Activated naive CD4-positive, alpha-beta T cell treated with anti-CD3 and anti-CD28 coated beads, Interleukin-2, amount 50 U/mL, for 24 hours (primary cell): ENCODE results near the gene GDPD5.
A peak's percentile ranks its signal among the peaks of the same experiment; 100 is the strongest.
"Not testable (repeated sequence)": the region's sequence is repeated elsewhere in the genome, so short reads cannot be mapped to it uniquely, and the experiment has no call there.

ENCODE experiments used
- H3K27ac Mint-ChIP-seq: one replicate; pipeline ENCODE4 v1.8.0; 2021; ENCODE audit warnings: mild to moderate bottlenecking, mixed read lengths
- H3K27me3 Mint-ChIP-seq: one replicate; pipeline ENCODE4 v1.8.0; 2021; ENCODE audit warnings: mixed read lengths
- H3K36me3 Mint-ChIP-seq: one replicate; pipeline ENCODE4 v1.8.0; 2021; ENCODE audit warnings: mixed read lengths
- H3K4me1 Mint-ChIP-seq: one replicate; pipeline ENCODE4 v1.8.0; 2021; ENCODE audit warnings: mixed read lengths
- H3K4me3 Mint-ChIP-seq: one replicate; pipeline ENCODE4 v1.8.0; 2021; ENCODE audit warnings: mild to moderate bottlenecking, mixed read lengths
- H3K9me3 Mint-ChIP-seq: one replicate; pipeline ENCODE4 v1.8.0; 2021; ENCODE audit warnings: mixed read lengths

The GDPD5 gene

GRCh38 chr11:75420224-75421034, 105.3 kb downstream of the GDPD5 start:
- Mint-ChIP-seq H3K9me3 (no peaks in the 10 kb centered on the region), H3K36me3 (peaks cover 1% of the 10 kb centered on the region), H3K4me1 (no peaks in the 10 kb centered on the region), H3K27me3 (no peaks in the 10 kb centered on the region), H3K27ac (no peak overlapping the region), H3K4me3 (no peak overlapping the region)

- Mint-ChIP-seq H3K36me3 (peaks cover 6% of the 10 kb centered on the region), H3K27ac (no peak overlapping the region), H3K27me3 (no peaks in the 10 kb centered on the region), H3K4me1 (no peaks in the 10 kb centered on the region), H3K4me3 (no peak overlapping the region), H3K9me3 (no peaks in the 10 kb centered on the region)
Measured at GRCh38 chr11:75413864-75414263, 111.9 kb downstream of the GDPD5 start.

- H3K4me3 Mint-ChIP-seq, H3K27me3 Mint-ChIP-seq, H3K9me3 Mint-ChIP-seq, H3K27ac Mint-ChIP-seq, H3K36me3 Mint-ChIP-seq, H3K4me1 Mint-ChIP-seq: not testable (repeated sequence)
Measured at GRCh38 chr11:75413146-75413545, 112.6 kb downstream of the GDPD5 start.

GRCh38 chr11:75409971-75410370, 115.8 kb downstream of the GDPD5 start:
- not testable (repeated sequence) for H3K9me3 Mint-ChIP-seq, H3K27me3 Mint-ChIP-seq, H3K27ac Mint-ChIP-seq, H3K4me3 Mint-ChIP-seq
- Mint-ChIP-seq H3K4me1 (peaks cover 21% of the 10 kb centered on the region), H3K36me3 (peaks cover 13% of the 10 kb centered on the region)

GRCh38 chr11:75408957-75409219, 116.9 kb downstream of the GDPD5 start:
- Mint-ChIP-seq H3K4me1 (peaks cover 29% of the 10 kb centered on the region), H3K9me3 (no peaks in the 10 kb centered on the region), H3K36me3 (peaks cover 18% of the 10 kb centered on the region), H3K27ac (peak overlapping the region; percentile 35), H3K4me3 (no peak overlapping the region), H3K27me3 (no peaks in the 10 kb centered on the region)

GRCh38 chr11:75406338-75406777, 119.4 kb downstream of the GDPD5 start:
- Mint-ChIP-seq H3K27ac (peak overlapping the region; percentile 69), H3K4me1 (peaks cover 54% of the 10 kb centered on the region), H3K4me3 (no peak overlapping the region), H3K9me3 (no peaks in the 10 kb centered on the region), H3K27me3 (no peaks in the 10 kb centered on the region), H3K36me3 (peaks cover 38% of the 10 kb centered on the region)

GRCh38 chr11:75403983-75404658, 121.6 kb downstream of the GDPD5 start:
- peaks cover 57% of the 10 kb centered on the region for H3K4me1 Mint-ChIP-seq
- H3K27ac Mint-ChIP-seq, result peak overlapping the region; percentile 95
- H3K4me3 Mint-ChIP-seq, result peak overlapping the region; percentile 98
- peaks cover 54% of the 10 kb centered on the region for H3K36me3 Mint-ChIP-seq
- H3K9me3 Mint-ChIP-seq, result no peaks in the 10 kb centered on the region
- no peaks in the 10 kb centered on the region for H3K27me3 Mint-ChIP-seq

- H3K9me3 Mint-ChIP-seq, result no peaks in the 10 kb centered on the region
- H3K4me1 Mint-ChIP-seq, result peaks cover 57% of the 10 kb centered on the region
- peak overlapping the region; percentile 98 for H3K4me3 Mint-ChIP-seq
- H3K27ac Mint-ChIP-seq, result peak overlapping the region; percentile 95
- peaks cover 50% of the 10 kb centered on the region for H3K36me3 Mint-ChIP-seq
- H3K27me3 Mint-ChIP-seq, result no peaks in the 10 kb centered on the region
Measured at GRCh38 chr11:75403037-75403436, 122.7 kb downstream of the GDPD5 start.

GRCh38 chr11:75402002-75402773, 123.6 kb downstream of the GDPD5 start:
- H3K27ac Mint-ChIP-seq, result peak overlapping the region; percentile 95
- H3K27me3 Mint-ChIP-seq, result no peaks in the 10 kb centered on the region
- peak overlapping the region; percentile 98 for H3K4me3 Mint-ChIP-seq
- H3K36me3 Mint-ChIP-seq, result peaks cover 46% of the 10 kb centered on the region
- no peaks in the 10 kb centered on the region for H3K9me3 Mint-ChIP-seq
- H3K4me1 Mint-ChIP-seq, result peaks cover 52% of the 10 kb centered on the region

GRCh38 chr11:75400146-75400865, 125.4 kb downstream of the GDPD5 start:
- Mint-ChIP-seq H3K4me1 (peaks cover 38% of the 10 kb centered on the region), H3K27ac (peak overlapping the region; percentile 97), H3K4me3 (peak overlapping the region; percentile 98)

GRCh38 chr11:75399344-75400145, 126.2 kb downstream of the GDPD5 start, which contains the start of gene RPS3:
TSS of gene RPS3 (plus strand) at chr11:75399518. CDS start at chr11:75399548, 30 bp downstream.
- Mint-ChIP-seq H3K9me3 (no peaks in the 10 kb centered on the region), H3K27ac (peak within 1 kb of the TSS; percentile 97), H3K36me3 (peaks cover 45% of the 10 kb centered on the region), H3K27me3 (no peaks in the 10 kb centered on the region), H3K4me3 (peak within 1 kb of the TSS; percentile 98), H3K4me1 (peaks cover 37% of the 10 kb centered on the region)

More at GRCh38 chr11:75400146-75400865, 125.4 kb downstream of the GDPD5 start:
- Mint-ChIP-seq H3K9me3 (no peaks in the 10 kb centered on the region), H3K36me3 (peaks cover 46% of the 10 kb centered on the region), H3K27me3 (no peaks in the 10 kb centered on the region)

GRCh38 chr11:75398906-75399305, 126.8 kb downstream of the GDPD5 start:
- H3K4me1 Mint-ChIP-seq, result peaks cover 30% of the 10 kb centered on the region
- no peaks in the 10 kb centered on the region for H3K27me3 Mint-ChIP-seq
- no peaks in the 10 kb centered on the region for H3K9me3 Mint-ChIP-seq
- peak overlapping the region; percentile 97 for H3K27ac Mint-ChIP-seq
- peaks cover 40% of the 10 kb centered on the region for H3K36me3 Mint-ChIP-seq
- H3K4me3 Mint-ChIP-seq, result no peak overlapping the region

GRCh38 chr11:75394085-75394840, 131.5 kb downstream of the GDPD5 start:
- no peaks in the 10 kb centered on the region for H3K9me3 Mint-ChIP-seq
- H3K4me3 Mint-ChIP-seq, result no peak overlapping the region
- H3K27me3 Mint-ChIP-seq, result no peaks in the 10 kb centered on the region
- peaks cover 3% of the 10 kb centered on the region for H3K4me1 Mint-ChIP-seq
- H3K36me3 Mint-ChIP-seq, result peaks cover under 1% of the 10 kb centered on the region
- peak overlapping the region; percentile 30 for H3K27ac Mint-ChIP-seq

- no peaks in the 10 kb centered on the region for H3K36me3 Mint-ChIP-seq
- no peaks in the 10 kb centered on the region for H3K27me3 Mint-ChIP-seq
- H3K27ac Mint-ChIP-seq, result no peak overlapping the region
- H3K4me3 Mint-ChIP-seq, result no peak overlapping the region
- no peaks in the 10 kb centered on the region for H3K4me1 Mint-ChIP-seq
- H3K9me3 Mint-ChIP-seq, result no peaks in the 10 kb centered on the region
Measured at GRCh38 chr11:75389925-75390324, 135.8 kb downstream of the GDPD5 start.
